ENCODE measurements around the gene FAM227B.

The FAM227B gene

GRCh38 chr15:49645277-49645676 is 24.7 kb upstream of the FAM227B start:
- H3K9me3 ChIP-seq: no peaks in the 10 kb centered on the region
- H3K9ac ChIP-seq: no peak overlapping the region
- no peak overlapping the region for H3K27ac ChIP-seq

GRCh38 chr15:49644364-49644794 is 23.8 kb upstream of the FAM227B start:
- no peaks in the 10 kb centered on the region for H4K20me1 ChIP-seq
- peaks cover 14% of the 10 kb centered on the region; the same call in 1 of the 2 replicates for H3K36me3 ChIP-seq
- no peak for TF ChIP-seq Cebpa-rat (IDR thresholded peaks at IDR 0.05)

More at GRCh38 chr15:49645277-49645676, 24.7 kb upstream of the FAM227B start:
- no peak overlapping the region for H3K4me3 ChIP-seq
- H3K27me3 ChIP-seq: no peaks in the 10 kb centered on the region
- no peak overlapping the region for H3K4me2 ChIP-seq
- H3K4me1 ChIP-seq: no peaks in the 10 kb centered on the region
- TF ChIP-seq Cebpa-rat (IDR thresholded peaks at IDR 0.05): no peak
- H3K36me3 ChIP-seq: peaks cover 14% of the 10 kb centered on the region; the same call in 1 of the 2 replicates
- no peaks in the 10 kb centered on the region for H4K20me1 ChIP-seq

GRCh38 chr15:49637857-49638256 is 17.2 kb upstream of the FAM227B start:
- Histone ChIP-seq H3K36me3 (peaks cover 23% of the 10 kb centered on the region), H3K4me2 (no peak overlapping the region), H3K27me3 (no peaks in the 10 kb centered on the region), H3K9ac (no peak overlapping the region), H3K4me1 (peaks cover 9% of the 10 kb centered on the region), H3K27ac (no peak overlapping the region), H3K4me3 (no peak overlapping the region), H4K20me1 (no peaks in the 10 kb centered on the region), H3K9me3 (no peaks in the 10 kb centered on the region)
- no peak for TF ChIP-seq Cebpa-rat (IDR thresholded peaks at IDR 0.05)

More at GRCh38 chr15:49644364-49644794, 23.8 kb upstream of the FAM227B start:
- Histone ChIP-seq H3K9ac (no peak overlapping the region), H3K9me3 (no peaks in the 10 kb centered on the region), H3K4me1 (no peaks in the 10 kb centered on the region), H3K27ac (no peak overlapping the region), H3K27me3 (no peaks in the 10 kb centered on the region), H3K4me3 (no peak overlapping the region), H3K4me2 (no peak overlapping the region)

- Histone ChIP-seq H3K36me3 (peaks cover 49% of the 10 kb centered on the region), H4K20me1 (no peaks in the 10 kb centered on the region)
- no peak for TF ChIP-seq Cebpa-rat (IDR thresholded peaks at IDR 0.05)
Measured at GRCh38 chr15:49628379-49628778, 7.8 kb upstream of the FAM227B start.

GRCh38 chr15:49627407-49627877 is 6.8 kb upstream of the FAM227B start:
- Histone ChIP-seq H3K9me3 (peaks cover 27% of the 10 kb centered on the region), H3K4me1 (no peaks in the 10 kb centered on the region; the same call in 1 of the 2 replicates), H4K20me1 (no peaks in the 10 kb centered on the region), H3K9ac (no peak overlapping the region), H3K4me2 (no peak overlapping the region), H3K4me3 (no peak overlapping the region), H3K27ac (no peak overlapping the region), H3K27me3 (no peaks in the 10 kb centered on the region), H3K36me3 (peaks cover 47% of the 10 kb centered on the region)
- TF ChIP-seq Cebpa-rat (IDR thresholded peaks at IDR 0.05): no peak

More at GRCh38 chr15:49628379-49628778, 7.8 kb upstream of the FAM227B start:
- no peak overlapping the region for H3K27ac ChIP-seq
- H3K9ac ChIP-seq: no peak overlapping the region
- peaks cover 23% of the 10 kb centered on the region for H3K9me3 ChIP-seq
- no peak overlapping the region for H3K4me2 ChIP-seq
- no peak overlapping the region for H3K4me3 ChIP-seq
- H3K4me1 ChIP-seq: no peaks in the 10 kb centered on the region
- H3K27me3 ChIP-seq: no peaks in the 10 kb centered on the region

GRCh38 chr15:49625460-49626036 is 4.9 kb upstream of the FAM227B start:
- TF ChIP-seq Cebpa-rat (IDR thresholded peaks at IDR 0.05): no peak
- no peak overlapping the region for H3K4me3 ChIP-seq
- H3K9ac ChIP-seq: no peak overlapping the region
- H3K27me3 ChIP-seq: no peaks in the 10 kb centered on the region
- H3K9me3 ChIP-seq: peaks cover 27% of the 10 kb centered on the region
- H3K4me1 ChIP-seq: peaks cover 9% of the 10 kb centered on the region
- no peak overlapping the region for H3K4me2 ChIP-seq
- H3K36me3 ChIP-seq: peaks cover 39% of the 10 kb centered on the region
- H3K27ac ChIP-seq: no peak overlapping the region
- no peaks in the 10 kb centered on the region for H4K20me1 ChIP-seq

- Histone ChIP-seq H3K4me3 (no peak overlapping the region), H3K9me3 (peaks cover 27% of the 10 kb centered on the region), H3K27ac (no peak overlapping the region), H3K4me2 (no peak overlapping the region), H3K36me3 (peaks cover 35% of the 10 kb centered on the region), H4K20me1 (no peaks in the 10 kb centered on the region), H3K27me3 (no peaks in the 10 kb centered on the region), H3K4me1 (peaks cover 14% of the 10 kb centered on the region), H3K9ac (no peak overlapping the region)
- no peak for TF ChIP-seq Cebpa-rat (IDR thresholded peaks at IDR 0.05)
Measured at GRCh38 chr15:49624056-49624455, 3.4 kb upstream of the FAM227B start.

GRCh38 chr15:49622561-49622960 is 1.9 kb upstream of the FAM227B start:
- Histone ChIP-seq H3K9me3 (peaks cover 27% of the 10 kb centered on the region), H3K4me3 (no peak overlapping the region), H3K27me3 (no peaks in the 10 kb centered on the region), H3K36me3 (peaks cover 28% of the 10 kb centered on the region), H3K27ac (no peak overlapping the region), H4K20me1 (no peaks in the 10 kb centered on the region), H3K4me1 (peaks cover 14% of the 10 kb centered on the region), H3K9ac (no peak overlapping the region), H3K4me2 (no peak overlapping the region)
- no peak for TF ChIP-seq Cebpa-rat (IDR thresholded peaks at IDR 0.05)

GRCh38 chr15:49621887-49622286 is 1.3 kb upstream of the FAM227B start:
- peak overlapping the region; percentile 78 for H3K4me3 ChIP-seq
- no peak for TF ChIP-seq Cebpa-rat (IDR thresholded peaks at IDR 0.05)
- H4K20me1 ChIP-seq: no peaks in the 10 kb centered on the region
- peak overlapping the region; percentile 90 for H3K9ac ChIP-seq
- H3K27ac ChIP-seq: no peak overlapping the region
- H3K4me2 ChIP-seq: peak overlapping the region; percentile 79
- H3K4me1 ChIP-seq: peaks cover 14% of the 10 kb centered on the region
- H3K9me3 ChIP-seq: peaks cover 27% of the 10 kb centered on the region
- H3K36me3 ChIP-seq: peaks cover 24% of the 10 kb centered on the region
- no peaks in the 10 kb centered on the region for H3K27me3 ChIP-seq

GRCh38 chr15:49621401-49621811 is 788 bp upstream of the FAM227B start:
- no peak for TF ChIP-seq Cebpa-rat (IDR thresholded peaks at IDR 0.05)
- Histone ChIP-seq H3K9me3 (peaks cover 27% of the 10 kb centered on the region), H3K27ac (peak overlapping the region; percentile 88), H3K4me2 (peak overlapping the region; percentile 79), H3K27me3 (no peaks in the 10 kb centered on the region), H3K4me3 (peak overlapping the region; percentile 78), H3K9ac (peak overlapping the region; percentile 90), H3K36me3 (peaks cover 24% of the 10 kb centered on the region), H3K4me1 (peaks cover 14% of the 10 kb centered on the region), H4K20me1 (no peaks in the 10 kb centered on the region)

All from BLaER1 (cell line).